OCI-LY1 (cell line): ENCODE data around the gene ESYT1.

Experiments used
- EZH2 ChIP-seq: fragments of 200-600 bp; sonication (generic), shearing (Covaris generic); IDR thresholded peaks from 2 replicates; pipeline ENCODE4 v1.8.0; 2017; ENCODE audit warnings: borderline replicate concordance, mixed run types, mild to moderate bottlenecking, antibody characterized with exemption, low read length, moderate library complexity, mixed read lengths
- TF ChIP-seq, protein P1 (sequence below): fragments of 200-600 bp; sonication (generic), shearing (Covaris generic); IDR thresholded peaks from 2 replicates; pipeline ENCODE4 v1.5.1; 2017; ENCODE audit warnings: mild to moderate bottlenecking, antibody characterized with exemption, low read length, moderate library complexity, mixed read lengths

DNA sequence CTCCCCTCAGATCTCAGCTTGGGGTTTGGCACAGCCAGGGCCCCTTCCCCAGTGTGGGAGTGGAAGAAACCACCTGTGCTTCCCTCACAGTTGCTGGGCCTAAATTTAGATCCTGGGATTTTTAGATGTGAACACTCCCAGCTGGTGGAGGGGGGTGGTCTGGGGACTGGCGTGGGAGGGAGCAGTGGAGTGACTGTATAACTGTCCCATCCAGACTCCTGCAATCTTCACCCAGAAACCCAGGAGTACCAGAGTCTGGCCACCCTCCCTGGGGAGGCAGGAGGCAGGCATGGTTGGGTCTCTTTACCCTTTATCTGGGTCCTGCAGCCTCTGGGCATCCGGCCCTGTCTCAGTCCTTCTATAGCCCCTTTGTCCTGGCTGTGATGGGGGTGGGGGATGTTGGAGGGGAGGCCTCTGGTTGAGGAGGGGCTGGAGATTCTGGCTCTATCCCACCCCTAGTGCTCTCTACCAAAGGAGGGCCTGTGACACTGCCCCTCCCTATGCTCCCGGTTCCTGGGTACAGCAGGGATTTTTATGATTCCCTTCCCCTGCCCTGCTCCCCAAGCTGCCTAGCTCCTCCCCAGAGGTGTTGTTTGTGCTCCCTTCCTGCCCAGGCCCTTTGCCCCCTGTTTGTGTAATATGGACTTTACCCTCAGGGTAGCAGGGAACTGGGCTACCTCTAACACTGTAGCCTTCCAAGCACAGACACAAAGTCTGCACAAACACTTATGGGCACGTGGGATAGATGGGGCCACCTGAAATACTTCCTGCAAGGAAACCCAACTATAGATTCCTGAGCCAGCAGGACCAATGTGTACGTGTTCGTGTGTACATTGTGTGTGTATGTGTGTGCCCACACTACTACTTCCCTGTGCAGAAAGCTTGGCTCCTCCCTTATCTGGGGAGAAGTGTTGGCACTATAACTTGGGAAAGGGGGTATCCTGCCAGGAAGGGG lies 46.4 kb upstream of the ESYT1 start:
- TF ChIP-seq, protein P1, sequence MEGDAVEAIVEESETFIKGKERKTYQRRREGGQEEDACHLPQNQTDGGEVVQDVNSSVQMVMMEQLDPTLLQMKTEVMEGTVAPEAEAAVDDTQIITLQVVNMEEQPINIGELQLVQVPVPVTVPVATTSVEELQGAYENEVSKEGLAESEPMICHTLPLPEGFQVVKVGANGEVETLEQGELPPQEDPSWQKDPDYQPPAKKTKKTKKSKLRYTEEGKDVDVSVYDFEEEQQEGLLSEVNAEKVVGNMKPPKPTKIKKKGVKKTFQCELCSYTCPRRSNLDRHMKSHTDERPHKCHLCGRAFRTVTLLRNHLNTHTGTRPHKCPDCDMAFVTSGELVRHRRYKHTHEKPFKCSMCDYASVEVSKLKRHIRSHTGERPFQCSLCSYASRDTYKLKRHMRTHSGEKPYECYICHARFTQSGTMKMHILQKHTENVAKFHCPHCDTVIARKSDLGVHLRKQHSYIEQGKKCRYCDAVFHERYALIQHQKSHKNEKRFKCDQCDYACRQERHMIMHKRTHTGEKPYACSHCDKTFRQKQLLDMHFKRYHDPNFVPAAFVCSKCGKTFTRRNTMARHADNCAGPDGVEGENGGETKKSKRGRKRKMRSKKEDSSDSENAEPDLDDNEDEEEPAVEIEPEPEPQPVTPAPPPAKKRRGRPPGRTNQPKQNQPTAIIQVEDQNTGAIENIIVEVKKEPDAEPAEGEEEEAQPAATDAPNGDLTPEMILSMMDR, result no peak
- TF ChIP-seq EZH2, result no peak
